Pulmonary artery endothelial cell (primary cell): ENCODE results near the gene KRTAP27-1. TPM values are rescaled to one million over a fixed set of nuclear protein-coding genes. Genes with fewer than 3 reads are reported as not detected.

Experiments
- DNase-seq: peaks from one replicate; pipeline ENCODE4 v3.0.0-alpha.2; 2011; ENCODE audit warnings: low read depth, low spot score
- total RNA-seq: library from RNA; depleted of rRNA; stranded (reverse); fragments of >200 nt; gene quantifications from 2 replicates; pipeline ENCODE4 v1.2.3, GENCODE V29; 2014

Gene KRTAP27-1
- total RNA-seq, 1 donor from 2014 or later: not detected

DNA sequence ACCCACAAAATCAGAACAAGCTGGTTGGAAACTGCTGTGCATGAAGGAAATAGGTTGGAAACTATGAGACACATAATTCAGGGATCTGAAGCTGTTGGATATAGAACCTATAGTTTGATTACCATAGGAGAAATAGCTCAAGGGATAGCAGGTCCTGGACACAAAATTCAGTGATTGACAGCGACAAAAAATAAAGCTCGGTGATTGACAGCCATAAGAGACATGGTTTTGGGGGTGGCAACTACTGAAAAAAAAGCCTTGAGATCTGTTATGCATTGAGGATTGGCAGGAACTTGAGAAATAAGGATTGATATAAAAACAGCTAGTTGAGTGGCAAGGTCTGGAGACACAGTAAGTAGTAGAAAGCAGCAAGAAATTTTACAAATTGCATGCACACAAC, 48.3 kb downstream of the KRTAP27-1 start, which contains the start of gene KRTAP25-1:
TSS of gene KRTAP25-1 (minus strand) at position 300 of the 400 bp plus-strand sequence. CDS start at position 276, 24 bp downstream.
- no peak for DNase-seq

Other genes starting within 250 kb of the KRTAP27-1 start
- gene CLDN17, start 170.9 kb downstream of the KRTAP27-1 start, total RNA-seq: not detected in 2 replicates
- not detected in 2 replicates for gene CLDN8, start 121.6 kb downstream of the KRTAP27-1 start, total RNA-seq
- gene KRTAP24-1, start 54.7 kb downstream of the KRTAP27-1 start, total RNA-seq: not detected in 2 replicates
- not detected in 2 replicates for gene KRTAP25-1, start 48.2 kb downstream of the KRTAP27-1 start, total RNA-seq
- not detected in 2 replicates for gene KRTAP26-1, start 17.4 kb downstream of the KRTAP27-1 start, total RNA-seq
- gene KRTAP23-1, start 10.9 kb upstream of the KRTAP27-1 start, total RNA-seq: not detected in 2 replicates
- not detected in 2 replicates for gene KRTAP13-2, start 34.6 kb upstream of the KRTAP27-1 start, total RNA-seq
- gene KRTAP13-1, start 58.3 kb upstream of the KRTAP27-1 start, total RNA-seq: not detected in 2 replicates
- not detected in 2 replicates for gene KRTAP13-3, start 88.2 kb upstream of the KRTAP27-1 start, total RNA-seq
- not detected in 2 replicates for gene KRTAP13-4, start 92.5 kb upstream of the KRTAP27-1 start, total RNA-seq
- gene KRTAP15-1, start 102.6 kb upstream of the KRTAP27-1 start, total RNA-seq: not detected in 2 replicates
- not detected in 2 replicates for gene KRTAP19-1, start 142.7 kb upstream of the KRTAP27-1 start, total RNA-seq
- not detected in 2 replicates for gene KRTAP19-2, start 149.7 kb upstream of the KRTAP27-1 start, total RNA-seq
- not detected in 2 replicates for gene KRTAP19-3, start 154.3 kb upstream of the KRTAP27-1 start, total RNA-seq
- not detected in 2 replicates for gene KRTAP19-4, start 159.5 kb upstream of the KRTAP27-1 start, total RNA-seq
- gene KRTAP19-5, start 164.4 kb upstream of the KRTAP27-1 start, total RNA-seq: not detected in 2 replicates
- not detected in 2 replicates for gene KRTAP19-6, start 204.2 kb upstream of the KRTAP27-1 start, total RNA-seq
- not detected in 2 replicates for gene KRTAP19-7, start 223.6 kb upstream of the KRTAP27-1 start, total RNA-seq